Stomach smooth muscle (tissue), 2 donors: ENCODE measurements around the gene PTTG2.

Source experiments
- H3K27ac ChIP-seq: one replicate; pipeline ENCODE4 v1.7.0; 2013; ENCODE audit warnings: mild to moderate bottlenecking, low read length, inconsistent platforms
- H3K27me3 ChIP-seq, 2 donors: one replicate each; pipeline ENCODE4 v1.7.0; 2013; ENCODE audit warnings: low read length in 2 of 2; ENCODE audit not compliant: insufficient read depth in 2 of 2, control insufficient read depth in 1 of 2
- H3K36me3 ChIP-seq, 2 donors: one replicate each; pipeline ENCODE4 v1.7.0; 2013; ENCODE audit warnings: low read length in 2 of 2; ENCODE audit not compliant: control insufficient read depth in 2 of 2, insufficient read depth in 2 of 2
- H3K4me1 ChIP-seq: one replicate; pipeline ENCODE4 v1.7.0; 2013; ENCODE audit warnings: low read length; ENCODE audit not compliant: control insufficient read depth, insufficient read depth
- H3K4me3 ChIP-seq, 2 donors: one replicate each; pipeline ENCODE4 v1.7.0; 2013; ENCODE audit warnings: low read length in 2 of 2
- H3K9ac ChIP-seq, 2 donors: one replicate each; pipeline ENCODE4 v1.7.0; 2013; ENCODE audit warnings: low read length in 2 of 2, mild to moderate bottlenecking in 1 of 2
- H3K9me3 ChIP-seq, 2 donors: one replicate each; pipeline ENCODE4 v1.7.0; 2013; ENCODE audit warnings: low read length in 2 of 2; ENCODE audit not compliant: control insufficient read depth in 2 of 2
- donor health status: healthy.
- donor health status: Pancreatic carcinoma.

Gene PTTG2

GRCh38 chr4:37989398-37990260 is 29.4 kb downstream of the PTTG2 start:
- Histone ChIP-seq H3K9ac (peak overlapping the region; percentile 9 to 43), H3K27me3 (no peaks in the 10 kb centered on the region), H3K4me3 (no peak overlapping the region), H3K9me3 (no peaks in the 10 kb centered on the region), H3K4me1 (peaks cover 36% of the 10 kb centered on the region), H3K27ac (peak overlapping the region; percentile 74), H3K36me3 (no peaks in the 10 kb centered on the region)

DNA sequence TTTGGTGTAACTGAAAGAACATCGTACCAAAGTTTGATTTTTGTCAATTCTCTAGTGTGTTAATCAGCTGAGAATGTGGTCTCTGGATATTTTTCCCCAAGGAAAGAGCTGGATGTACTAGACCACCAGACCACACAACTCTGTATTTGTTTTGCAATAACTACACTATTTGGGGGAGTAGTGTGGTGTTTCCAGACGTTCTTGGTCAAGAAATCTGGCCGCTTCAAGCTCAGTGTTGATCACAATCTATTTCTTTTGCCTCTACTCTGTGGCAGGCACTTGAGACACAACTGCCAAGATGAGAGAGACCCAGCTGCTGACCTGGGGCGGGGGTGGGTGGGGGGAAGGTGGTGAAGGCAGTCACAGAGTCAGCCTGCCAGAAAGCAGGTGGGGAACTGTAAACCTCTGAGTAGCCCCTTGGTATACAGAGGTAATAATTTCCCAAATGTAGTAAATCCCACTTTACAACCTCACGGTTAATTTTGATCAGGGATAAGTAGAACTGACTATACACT is 30.6 kb downstream of the PTTG2 start:
- peaks cover 43% of the 10 kb centered on the region for H3K4me1 ChIP-seq
- no peak overlapping the region for H3K4me3 ChIP-seq
- H3K27ac ChIP-seq = peak overlapping the region; percentile 64

GRCh38 chr4:37991623-37992410 is 31.6 kb downstream of the PTTG2 start:
- no peak overlapping the region for H3K4me3 ChIP-seq
- H3K9me3 ChIP-seq = no peaks in the 10 kb centered on the region
- no peak overlapping the region for H3K9ac ChIP-seq
- H3K36me3 ChIP-seq = no peaks in the 10 kb centered on the region
- H3K27ac ChIP-seq = peak overlapping the region; percentile 64
- peaks cover 54% of the 10 kb centered on the region for H3K4me1 ChIP-seq
- H3K27me3 ChIP-seq = no peaks in the 10 kb centered on the region

More for the DNA sequence above, 30.6 kb downstream of the PTTG2 start:
- H3K27me3 ChIP-seq = no peaks in the 10 kb centered on the region
- peak overlapping the region in 1 of 2 donors; percentile 32 for H3K9ac ChIP-seq
- no peaks in the 10 kb centered on the region for H3K36me3 ChIP-seq
- no peaks in the 10 kb centered on the region for H3K9me3 ChIP-seq

DNA sequence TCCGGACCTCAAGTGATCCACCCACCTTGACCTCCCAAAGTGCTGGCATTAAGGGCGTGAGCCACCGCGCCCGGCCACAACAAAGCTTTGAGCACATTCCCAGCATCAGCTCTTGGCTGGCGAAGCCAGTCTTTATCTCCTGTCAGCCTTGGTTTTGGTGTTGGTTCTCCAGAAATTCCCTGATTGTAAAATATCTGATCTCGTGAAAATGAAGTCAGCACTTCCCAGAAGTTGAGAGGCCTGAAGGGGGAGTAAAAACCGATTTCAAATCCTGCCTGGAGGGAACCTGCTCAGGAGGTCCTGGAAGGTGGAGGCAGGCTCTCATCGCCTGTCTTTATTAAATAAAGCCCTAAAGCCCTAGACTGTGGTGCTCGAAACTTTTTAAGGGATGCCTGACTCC is 33.6 kb downstream of the PTTG2 start:
- Histone ChIP-seq H3K36me3 (no peaks in the 10 kb centered on the region), H3K4me3 (no peak overlapping the region), H3K9me3 (no peaks in the 10 kb centered on the region), H3K4me1 (peaks cover 65% of the 10 kb centered on the region), H3K27ac (peak overlapping the region; percentile 80), H3K9ac (no peak overlapping the region), H3K27me3 (no peaks in the 10 kb centered on the region)

GRCh38 chr4:37994569-37994968 is 34.4 kb downstream of the PTTG2 start:
- Histone ChIP-seq H3K4me3 (peak overlapping the region in 1 of 2 donors; percentile 29), H3K36me3 (no peaks in the 10 kb centered on the region), H3K27ac (peak overlapping the region; percentile 80), H3K9ac (peak overlapping the region in 1 of 2 donors; percentile 42), H3K9me3 (no peaks in the 10 kb centered on the region), H3K4me1 (peaks cover 61% of the 10 kb centered on the region), H3K27me3 (no peaks in the 10 kb centered on the region)

- no peaks in the 10 kb centered on the region for H3K36me3 ChIP-seq
- H3K27ac ChIP-seq = peak overlapping the region; percentile 80
- no peak overlapping the region for H3K9ac ChIP-seq
- no peaks in the 10 kb centered on the region for H3K27me3 ChIP-seq
- H3K9me3 ChIP-seq = no peaks in the 10 kb centered on the region
- H3K4me3 ChIP-seq = peak overlapping the region in 1 of 2 donors; percentile 47
- peaks cover 54% of the 10 kb centered on the region for H3K4me1 ChIP-seq
Measured at GRCh38 chr4:37995299-37995821, 35.2 kb downstream of the PTTG2 start.

GRCh38 chr4:37995981-37996775 is 36.0 kb downstream of the PTTG2 start:
- peak overlapping the region; percentile 80 for H3K27ac ChIP-seq
- no peaks in the 10 kb centered on the region for H3K27me3 ChIP-seq
- no peaks in the 10 kb centered on the region for H3K36me3 ChIP-seq
- peak overlapping the region; percentile 9 to 47 for H3K4me3 ChIP-seq
- peaks cover 53% of the 10 kb centered on the region for H3K4me1 ChIP-seq
- no peak overlapping the region for H3K9ac ChIP-seq
- H3K9me3 ChIP-seq = no peaks in the 10 kb centered on the region

GRCh38 chr4:37998226-37998625 is 38.0 kb downstream of the PTTG2 start:
- Histone ChIP-seq H3K4me1 (peaks cover 49% of the 10 kb centered on the region), H3K4me3 (peak overlapping the region; percentile 13 to 17), H3K36me3 (no peaks in the 10 kb centered on the region), H3K9me3 (no peaks in the 10 kb centered on the region), H3K27ac (peak overlapping the region; percentile 62), H3K9ac (peak overlapping the region in 1 of 2 donors; percentile 3), H3K27me3 (no peaks in the 10 kb centered on the region)

DNA sequence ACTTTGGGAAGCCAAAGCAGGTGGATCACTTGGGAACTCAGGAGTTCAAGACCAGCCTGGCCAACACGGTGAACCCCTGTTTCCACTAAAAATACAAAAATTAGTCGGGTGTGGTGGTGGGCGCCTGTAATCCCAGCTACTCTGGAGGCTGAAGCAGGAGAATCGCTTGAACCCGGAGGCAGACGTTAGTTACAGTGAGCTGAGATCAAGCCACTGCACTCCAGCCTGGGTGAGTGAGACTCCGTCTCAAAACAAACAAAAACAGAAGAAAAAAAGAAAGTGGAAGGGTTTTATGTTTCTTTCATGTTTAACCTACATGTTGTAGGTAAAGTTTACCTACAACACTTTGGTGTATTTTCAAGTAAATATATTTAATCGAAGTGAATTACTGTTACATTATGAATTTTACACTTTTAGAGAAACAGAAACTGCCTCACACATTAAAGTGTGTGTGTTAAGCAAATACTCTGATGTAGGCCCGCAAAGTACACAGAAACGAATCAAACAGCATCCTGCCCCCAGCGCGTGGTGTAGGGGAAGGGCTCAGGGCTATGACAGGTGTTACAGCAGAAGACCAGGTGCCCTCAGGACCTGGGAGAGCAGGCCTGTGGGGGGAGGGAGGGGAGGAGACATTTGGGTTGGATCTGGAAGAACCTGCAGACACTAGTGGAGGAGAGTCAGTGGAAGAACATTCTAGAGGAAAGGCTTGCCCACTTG is 39.0 kb downstream of the PTTG2 start:
- Histone ChIP-seq H3K4me1 (peaks cover 50% of the 10 kb centered on the region), H3K27ac (no peak overlapping the region)

More for the DNA sequence above, 39.0 kb downstream of the PTTG2 start:
- H3K4me3 ChIP-seq = no peak overlapping the region
- H3K27me3 ChIP-seq = no peaks in the 10 kb centered on the region
- H3K36me3 ChIP-seq = no peaks in the 10 kb centered on the region
- H3K9ac ChIP-seq = no peak overlapping the region
- no peaks in the 10 kb centered on the region for H3K9me3 ChIP-seq
